Measurements from ENCODE around the gene OGDHL.

DNA sequence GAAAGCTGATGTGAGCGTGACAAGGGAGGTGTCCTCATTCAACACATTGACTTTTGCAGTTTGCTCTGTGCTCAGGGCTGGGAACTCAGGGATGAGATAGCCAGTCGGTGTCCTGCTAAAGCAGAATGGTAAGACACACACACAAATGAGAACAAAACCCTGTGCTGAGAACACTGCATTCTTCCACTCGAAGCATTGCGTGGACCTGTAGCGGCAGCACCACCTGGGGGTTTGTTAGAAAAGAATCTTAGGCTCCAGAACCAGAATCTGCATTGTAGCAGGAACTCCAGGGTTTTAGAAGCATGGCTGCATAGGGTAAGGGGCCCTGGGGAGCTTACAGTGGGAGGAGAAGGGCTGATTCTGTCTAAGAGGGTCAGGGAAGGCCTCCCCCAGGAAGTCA lies 21.5 kb upstream of the OGDHL start:
- no peak for TF ChIP-seq FOXA1 (IDR thresholded peaks at IDR 0.05)
- TF ChIP-seq ARNT (IDR thresholded peaks at IDR 0.05), result no peak
- no peak for TF ChIP-seq FOXM1 (IDR thresholded peaks at IDR 0.05; ENCODE audit: borderline replicate concordance)
- TF ChIP-seq SUZ12 (IDR thresholded peaks at IDR 0.05), result no peak
- no peak for TF ChIP-seq TARDBP (IDR thresholded peaks at IDR 0.05)
- no peak for TF ChIP-seq SP1 (IDR thresholded peaks at IDR 0.05)
- TF ChIP-seq BHLHE40 (IDR thresholded peaks at IDR 0.05; ENCODE audit: borderline replicate concordance), result no peak
- no peak for TF ChIP-seq ELF4 (IDR thresholded peaks at IDR 0.05)
- no peak for TF ChIP-seq L3MBTL2 (conservative IDR thresholded peaks at IDR 0.05)
- TF ChIP-seq, protein P1, sequence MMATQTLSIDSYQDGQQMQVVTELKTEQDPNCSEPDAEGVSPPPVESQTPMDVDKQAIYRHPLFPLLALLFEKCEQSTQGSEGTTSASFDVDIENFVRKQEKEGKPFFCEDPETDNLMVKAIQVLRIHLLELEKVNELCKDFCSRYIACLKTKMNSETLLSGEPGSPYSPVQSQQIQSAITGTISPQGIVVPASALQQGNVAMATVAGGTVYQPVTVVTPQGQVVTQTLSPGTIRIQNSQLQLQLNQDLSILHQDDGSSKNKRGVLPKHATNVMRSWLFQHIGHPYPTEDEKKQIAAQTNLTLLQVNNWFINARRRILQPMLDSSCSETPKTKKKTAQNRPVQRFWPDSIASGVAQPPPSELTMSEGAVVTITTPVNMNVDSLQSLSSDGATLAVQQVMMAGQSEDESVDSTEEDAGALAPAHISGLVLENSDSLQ (IDR thresholded peaks at IDR 0.05), result no peak
- TF ChIP-seq NFRKB (IDR thresholded peaks at IDR 0.05), result no peak
- TF ChIP-seq HDGF (IDR thresholded peaks at IDR 0.05; ENCODE audit: borderline replicate concordance), result no peak
- no peak for TF ChIP-seq CTBP1 (IDR thresholded peaks at IDR 0.05; ENCODE audit: borderline replicate concordance)

All from HEK293T (cell line).